NB4 (cell line): ENCODE data around the gene CACNA2D4.

Experiments
- MYC ChIP-seq: IDR thresholded peaks from 2 replicates; pipeline ENCODE4 v1.6.1; 2011; ENCODE audit warnings: low read depth, low read length
- POLR2A ChIP-seq: IDR thresholded peaks from 2 replicates; pipeline ENCODE4 v1.6.1; 2011; ENCODE audit warnings: mild to moderate bottlenecking; ENCODE audit not compliant: insufficient read length; ENCODE audit errors: extremely low read depth
- TF ChIP-seq, protein P1 (sequence below): IDR thresholded peaks from 2 replicates; pipeline ENCODE4 v1.6.1; 2011; ENCODE audit warnings: low read depth, low read length
- TF ChIP-seq, protein P2 (sequence below): IDR thresholded peaks from one replicate; pipeline ENCODE4 v1.5.1; 2012; ENCODE audit warnings: low read depth, low read length

DNA sequence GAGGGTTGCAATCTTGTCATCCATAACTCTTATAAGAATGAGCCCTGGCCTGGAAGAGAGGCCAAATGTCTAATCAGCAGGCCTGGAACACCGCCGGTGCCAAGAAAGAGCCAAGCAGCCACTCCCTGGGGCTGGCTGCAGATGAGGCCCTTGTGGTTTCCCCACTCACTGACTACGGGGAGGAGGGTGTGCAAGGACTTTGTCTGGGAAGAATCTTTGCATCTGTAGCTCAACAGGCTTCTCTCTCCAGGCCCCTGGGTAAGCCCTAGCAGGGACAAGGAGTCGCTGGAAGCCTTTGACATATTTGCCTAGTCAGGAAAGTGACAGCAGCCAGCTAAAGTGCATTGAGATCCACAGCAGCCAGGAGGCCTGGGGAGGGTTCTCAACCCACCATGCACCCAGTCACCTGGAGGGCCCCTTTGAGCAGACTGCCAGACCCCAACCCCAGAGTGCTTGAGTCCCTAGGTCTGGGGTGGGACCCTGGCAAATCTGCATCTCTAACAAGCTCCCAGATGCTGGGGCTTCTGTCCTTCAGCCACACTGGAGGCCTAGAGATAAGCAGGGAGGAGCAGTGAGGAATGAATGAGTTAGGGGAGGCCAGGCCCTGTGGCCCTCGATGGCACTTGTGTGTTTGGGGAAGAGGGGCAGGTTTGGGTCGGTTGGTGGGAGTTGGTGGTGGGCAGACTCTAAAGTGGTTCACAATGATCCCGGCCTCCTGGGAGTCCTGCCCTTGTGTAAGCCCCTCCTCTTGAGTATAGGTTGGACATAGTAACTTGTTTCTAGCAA lies 112.0 kb downstream of the CACNA2D4 start:
- TF ChIP-seq, protein P1, sequence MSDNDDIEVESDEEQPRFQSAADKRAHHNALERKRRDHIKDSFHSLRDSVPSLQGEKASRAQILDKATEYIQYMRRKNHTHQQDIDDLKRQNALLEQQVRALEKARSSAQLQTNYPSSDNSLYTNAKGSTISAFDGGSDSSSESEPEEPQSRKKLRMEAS = no peak
- TF ChIP-seq, protein P2, sequence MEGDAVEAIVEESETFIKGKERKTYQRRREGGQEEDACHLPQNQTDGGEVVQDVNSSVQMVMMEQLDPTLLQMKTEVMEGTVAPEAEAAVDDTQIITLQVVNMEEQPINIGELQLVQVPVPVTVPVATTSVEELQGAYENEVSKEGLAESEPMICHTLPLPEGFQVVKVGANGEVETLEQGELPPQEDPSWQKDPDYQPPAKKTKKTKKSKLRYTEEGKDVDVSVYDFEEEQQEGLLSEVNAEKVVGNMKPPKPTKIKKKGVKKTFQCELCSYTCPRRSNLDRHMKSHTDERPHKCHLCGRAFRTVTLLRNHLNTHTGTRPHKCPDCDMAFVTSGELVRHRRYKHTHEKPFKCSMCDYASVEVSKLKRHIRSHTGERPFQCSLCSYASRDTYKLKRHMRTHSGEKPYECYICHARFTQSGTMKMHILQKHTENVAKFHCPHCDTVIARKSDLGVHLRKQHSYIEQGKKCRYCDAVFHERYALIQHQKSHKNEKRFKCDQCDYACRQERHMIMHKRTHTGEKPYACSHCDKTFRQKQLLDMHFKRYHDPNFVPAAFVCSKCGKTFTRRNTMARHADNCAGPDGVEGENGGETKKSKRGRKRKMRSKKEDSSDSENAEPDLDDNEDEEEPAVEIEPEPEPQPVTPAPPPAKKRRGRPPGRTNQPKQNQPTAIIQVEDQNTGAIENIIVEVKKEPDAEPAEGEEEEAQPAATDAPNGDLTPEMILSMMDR = no peak
- no peak for TF ChIP-seq POLR2A
- TF ChIP-seq MYC = no peak
